ENCODE data around the gene DNM1.
"Not testable (repeated sequence)": the region's sequence is repeated elsewhere in the genome, so short reads cannot be mapped to it uniquely, and the experiment has no call there.

Gene DNM1

DNA sequence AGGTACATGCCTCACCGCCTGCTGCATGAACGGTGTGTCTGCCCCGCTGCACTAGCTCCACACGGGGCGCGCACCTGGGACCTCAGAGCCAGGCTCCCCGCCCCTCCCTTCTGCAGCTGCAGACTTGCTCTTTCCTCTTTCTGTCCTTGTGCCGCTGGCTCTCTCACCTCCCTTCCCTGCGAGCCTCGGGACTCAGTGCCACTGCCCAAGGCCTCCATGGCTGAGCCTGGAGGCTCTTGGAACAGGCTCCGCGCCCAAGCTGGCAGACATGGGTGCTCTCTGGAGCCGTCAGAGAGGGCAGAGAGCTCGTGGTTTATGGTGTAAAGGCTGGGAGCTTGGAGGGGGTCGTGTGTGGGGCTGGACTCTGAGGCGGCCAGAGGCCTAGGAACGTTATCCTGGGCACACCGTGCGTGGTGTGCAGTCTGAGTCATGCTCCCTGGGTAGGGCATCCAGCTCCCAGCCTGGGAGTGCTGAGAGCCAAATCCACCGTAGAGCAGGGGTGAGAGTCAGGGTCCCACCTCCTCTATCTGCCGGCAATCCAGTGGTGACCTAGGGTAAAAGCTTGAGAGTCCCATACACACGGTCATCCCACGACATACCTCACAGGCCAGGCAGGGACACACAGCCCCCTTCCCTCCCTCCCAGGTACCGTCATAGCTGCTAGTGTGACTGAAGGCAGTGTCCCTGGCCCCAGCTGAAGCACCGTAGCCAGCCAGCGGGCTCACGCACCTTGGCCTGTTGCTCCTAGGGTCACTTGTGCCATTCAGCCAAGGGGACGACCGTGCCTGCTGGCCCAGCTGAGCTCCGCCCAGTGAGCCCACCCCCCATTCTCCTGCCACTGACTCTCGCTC is 50.2 kb downstream of the DNM1 start:
- FAIRE-seq, result no peak

DNA sequence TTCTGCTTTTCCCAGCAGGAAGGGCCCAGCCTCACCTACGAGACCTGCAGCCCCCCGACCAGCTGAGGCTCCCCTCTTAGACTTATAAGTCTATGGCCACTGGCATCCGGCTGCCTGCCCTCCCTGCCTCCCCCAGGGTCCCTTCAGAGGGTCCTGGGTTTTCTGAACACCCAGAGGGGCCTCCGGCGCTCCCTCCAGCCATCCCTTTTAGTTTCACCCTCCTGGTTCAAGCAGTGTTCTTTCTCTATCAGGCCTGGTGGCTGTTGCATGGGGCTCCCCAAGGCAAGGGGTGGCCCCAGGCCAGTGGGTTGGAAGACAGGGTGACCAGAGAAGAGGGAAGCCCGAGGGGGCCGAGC is 50.8 kb downstream of the DNM1 start:
- FAIRE-seq, result no peak

DNA sequence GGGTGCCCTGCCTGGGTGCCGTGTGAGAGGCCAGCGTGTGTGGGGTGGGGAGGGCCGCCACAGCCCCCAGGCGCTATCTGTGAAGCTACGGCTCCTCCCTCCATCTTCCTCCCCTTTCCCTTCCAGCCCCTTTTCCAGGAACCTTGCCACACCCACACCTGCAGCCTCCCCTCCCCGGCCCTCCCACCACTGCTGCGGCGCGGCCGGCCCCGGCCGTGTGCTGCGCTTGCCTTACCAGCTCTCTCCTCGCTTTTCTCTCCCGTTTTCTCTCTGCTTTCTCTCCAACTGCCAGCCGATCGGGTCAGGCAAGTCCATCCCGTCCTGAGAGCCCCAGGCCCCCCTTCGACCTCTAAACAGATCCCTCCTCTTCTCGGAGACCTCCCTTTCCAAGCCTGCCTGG is 51.2 kb downstream of the DNM1 start:
- no peak for FAIRE-seq

DNA sequence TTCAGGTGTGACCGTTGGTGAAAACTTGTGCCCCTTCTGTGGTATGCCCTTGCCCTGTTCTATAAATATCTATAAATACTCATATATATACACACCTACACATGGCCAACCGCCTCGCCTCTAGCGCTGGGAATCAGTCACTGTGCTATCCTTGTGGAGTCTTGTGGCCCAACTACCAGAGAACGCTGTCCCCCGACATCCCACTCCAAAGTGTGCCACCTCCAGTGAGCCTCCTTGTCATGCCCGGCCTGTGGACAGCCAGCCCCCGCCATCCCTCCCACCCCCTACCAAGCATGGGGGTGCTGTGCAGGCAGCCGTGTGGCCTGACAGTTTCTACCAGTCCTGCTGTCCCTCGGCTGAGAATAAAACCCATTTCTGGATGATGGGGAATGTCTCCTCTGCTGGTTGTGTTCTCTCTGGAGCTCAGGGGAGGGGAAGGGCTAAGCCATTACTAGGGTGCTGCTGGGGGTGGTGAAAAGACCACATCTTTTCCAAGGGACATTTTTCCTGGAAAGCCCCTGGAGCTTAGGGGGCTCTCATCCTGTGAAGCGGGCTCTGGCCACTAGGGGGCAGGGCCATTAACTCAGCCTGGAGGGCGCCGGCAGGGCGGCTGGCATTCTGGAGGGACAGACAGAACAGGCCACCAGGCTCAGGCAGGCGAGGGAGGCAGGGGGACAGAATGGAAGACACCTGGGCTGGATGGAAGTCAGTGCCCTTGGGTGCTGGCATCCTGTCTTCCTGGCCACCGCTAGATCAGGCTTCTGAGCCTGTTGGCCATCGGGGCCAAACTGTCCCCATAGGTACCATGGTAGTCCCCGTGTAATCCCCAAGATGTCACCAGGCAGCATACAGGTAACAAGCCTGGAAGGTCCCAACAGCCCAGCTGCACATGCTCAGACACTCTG is 51.9 kb downstream of the DNM1 start:
- no peak for FAIRE-seq

DNA sequence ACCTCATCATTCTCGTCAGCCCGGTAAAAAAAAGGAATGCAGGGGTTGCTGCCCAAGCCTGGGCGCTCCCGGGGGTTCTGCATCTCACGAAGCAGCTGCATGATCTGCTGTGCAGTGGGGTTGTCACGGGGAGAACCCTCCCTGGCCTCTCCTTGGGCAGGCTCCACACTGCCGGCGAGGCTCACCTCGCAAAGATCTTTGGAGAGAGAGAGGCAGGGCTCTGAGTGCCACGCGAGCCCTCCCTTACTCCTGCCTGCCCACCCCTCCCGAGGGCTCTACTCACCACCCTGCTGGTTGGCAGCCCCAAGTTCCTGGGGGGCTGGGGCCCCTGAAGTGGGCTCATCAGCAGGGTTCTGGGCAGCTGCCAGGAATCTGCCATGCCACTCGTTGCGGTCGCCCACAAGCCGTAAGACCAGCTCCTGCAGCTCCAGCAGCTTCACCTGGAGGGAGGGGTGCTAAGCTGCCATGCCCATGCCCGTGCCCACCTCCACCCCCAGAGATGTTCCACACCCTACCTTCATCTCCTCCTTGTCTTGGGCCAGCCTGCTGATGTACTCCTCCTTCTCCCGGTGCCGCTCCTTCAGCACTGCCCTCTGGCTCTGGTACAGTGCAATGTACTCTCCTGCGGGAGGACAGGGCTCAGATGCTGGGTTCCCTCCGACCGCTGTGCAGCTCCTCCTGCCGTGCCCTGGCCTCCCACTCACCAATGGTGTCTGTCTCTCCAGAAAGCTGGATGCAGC is 54.1 kb downstream of the DNM1 start:
- no peak for FAIRE-seq

DNA sequence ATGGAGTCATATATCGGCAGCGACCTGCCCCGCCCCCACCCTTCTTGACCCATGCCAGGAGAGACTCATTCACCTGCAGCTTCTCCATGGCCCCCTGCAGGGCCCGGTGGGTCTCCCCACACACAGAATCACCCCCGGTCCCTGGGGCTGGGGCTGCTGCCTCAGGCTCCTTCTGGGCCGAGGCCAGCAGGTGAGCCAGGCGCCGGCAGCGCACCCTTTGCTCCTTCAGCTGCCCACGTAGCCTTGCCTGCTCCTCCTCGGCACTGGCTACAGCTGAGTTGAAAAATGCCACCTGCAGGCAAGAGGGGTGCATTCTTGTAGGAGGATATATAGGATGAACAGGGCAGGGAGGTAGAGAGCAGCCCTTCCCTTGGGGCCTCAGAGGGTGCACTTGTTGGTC is 54.7 kb downstream of the DNM1 start:
- FAIRE-seq, result no peak

DNA sequence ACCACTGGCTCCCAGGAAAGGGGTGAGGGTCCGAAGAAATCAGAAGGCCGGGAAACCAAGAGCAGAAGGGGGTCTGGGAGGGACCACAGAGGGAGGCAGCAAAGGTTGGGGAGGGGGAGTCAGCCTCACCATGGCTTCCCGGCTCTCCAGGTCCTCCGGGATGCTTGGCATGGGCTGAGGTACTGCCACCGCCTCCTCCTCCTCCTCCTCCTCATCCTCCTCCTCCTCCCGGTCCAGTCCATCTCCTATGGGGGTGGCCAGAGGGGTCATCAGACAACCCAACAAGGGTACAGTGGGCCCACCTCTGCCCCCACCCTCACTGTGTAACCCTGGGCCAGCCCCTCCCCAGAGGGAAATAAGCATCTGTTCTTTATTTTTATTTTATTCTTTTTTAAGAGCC is 55.1 kb downstream of the DNM1 start:
- FAIRE-seq, result no peak

DNA sequence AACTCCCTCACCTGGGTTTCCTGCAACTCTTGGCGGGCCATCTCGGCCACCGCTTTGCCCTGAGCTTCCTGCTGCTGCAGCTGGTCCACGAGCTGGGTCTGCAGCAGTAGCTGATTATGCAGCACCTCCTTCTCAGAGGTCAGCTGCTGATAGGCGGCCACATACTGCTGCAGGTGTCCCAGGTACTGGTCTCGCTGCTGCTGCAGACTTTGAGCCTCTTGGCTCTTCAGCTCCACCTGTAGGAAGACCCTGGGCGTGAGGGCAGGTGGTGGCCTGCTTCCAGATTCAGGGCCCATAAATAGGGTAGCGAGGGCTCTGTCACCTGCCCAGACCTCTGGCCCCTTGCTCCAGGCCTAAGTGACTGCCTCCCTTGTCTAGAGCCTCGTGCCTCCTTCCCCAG is 56.0 kb downstream of the DNM1 start:
- FAIRE-seq, result no peak

DNA sequence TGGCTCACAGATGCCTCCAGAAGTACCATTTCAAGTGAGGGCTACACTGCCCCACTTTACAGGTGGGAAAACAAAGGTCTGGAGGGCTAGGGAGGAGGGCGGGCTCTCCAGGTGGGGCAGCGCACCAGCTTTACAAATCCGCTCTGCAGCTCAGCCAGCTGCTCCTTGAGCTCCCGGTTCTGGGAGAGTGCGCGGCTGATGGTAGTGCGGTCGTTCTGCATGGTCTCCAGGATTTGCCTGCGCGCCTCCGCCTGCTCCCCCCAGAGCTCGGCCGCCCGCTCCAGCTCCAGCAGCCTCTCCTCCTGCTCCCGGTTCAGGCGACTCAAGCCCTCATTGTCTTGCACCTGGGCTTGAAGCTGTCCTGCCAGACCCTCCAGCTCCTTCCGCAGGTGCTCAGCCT is 57.2 kb downstream of the DNM1 start:
- FAIRE-seq, result no peak

DNA sequence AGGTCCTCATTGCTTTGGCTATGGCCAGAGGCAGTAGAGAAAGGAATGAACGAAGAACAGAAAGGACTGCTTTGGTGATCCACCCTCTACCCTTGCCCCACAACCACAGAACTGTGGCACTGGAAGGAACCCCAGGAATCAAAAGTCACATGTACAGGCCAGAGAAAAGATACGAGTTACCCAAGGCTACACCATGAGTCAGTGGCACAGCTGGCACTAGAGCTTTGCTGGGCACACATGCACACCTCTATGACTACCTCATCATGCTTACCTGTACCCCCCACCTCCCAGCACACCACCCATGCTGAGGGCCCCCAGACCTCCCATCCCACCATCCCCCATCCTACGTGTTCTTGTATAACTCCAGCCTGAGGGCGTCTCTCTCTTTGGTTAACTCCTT is 59.5 kb downstream of the DNM1 start:
- no peak for FAIRE-seq

DNA sequence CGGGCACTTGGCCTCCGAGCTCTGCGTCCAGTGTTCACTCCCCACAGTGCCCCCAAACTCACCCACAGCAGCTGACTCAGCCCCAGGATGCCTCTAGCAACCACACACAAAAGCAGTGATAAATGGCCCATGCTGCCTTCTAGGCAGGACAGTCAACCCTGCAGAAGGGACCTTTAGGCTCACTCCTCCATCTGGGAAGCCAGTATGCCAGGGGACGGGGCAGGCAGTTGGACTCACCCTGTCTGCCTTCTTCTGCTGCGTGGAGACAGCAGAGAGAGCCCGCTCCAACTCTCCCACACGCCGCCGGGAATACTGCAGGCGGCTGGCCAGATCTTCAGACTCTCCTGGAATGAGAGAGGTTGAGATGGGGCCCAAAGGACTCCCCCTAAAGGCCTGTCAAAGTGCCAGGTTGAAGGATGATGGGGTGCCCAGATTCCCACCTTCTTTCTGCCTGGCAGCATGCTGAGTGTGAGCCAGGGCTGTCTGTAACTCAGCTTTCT is 62.2 kb downstream of the DNM1 start:
- no peak for FAIRE-seq

DNA sequence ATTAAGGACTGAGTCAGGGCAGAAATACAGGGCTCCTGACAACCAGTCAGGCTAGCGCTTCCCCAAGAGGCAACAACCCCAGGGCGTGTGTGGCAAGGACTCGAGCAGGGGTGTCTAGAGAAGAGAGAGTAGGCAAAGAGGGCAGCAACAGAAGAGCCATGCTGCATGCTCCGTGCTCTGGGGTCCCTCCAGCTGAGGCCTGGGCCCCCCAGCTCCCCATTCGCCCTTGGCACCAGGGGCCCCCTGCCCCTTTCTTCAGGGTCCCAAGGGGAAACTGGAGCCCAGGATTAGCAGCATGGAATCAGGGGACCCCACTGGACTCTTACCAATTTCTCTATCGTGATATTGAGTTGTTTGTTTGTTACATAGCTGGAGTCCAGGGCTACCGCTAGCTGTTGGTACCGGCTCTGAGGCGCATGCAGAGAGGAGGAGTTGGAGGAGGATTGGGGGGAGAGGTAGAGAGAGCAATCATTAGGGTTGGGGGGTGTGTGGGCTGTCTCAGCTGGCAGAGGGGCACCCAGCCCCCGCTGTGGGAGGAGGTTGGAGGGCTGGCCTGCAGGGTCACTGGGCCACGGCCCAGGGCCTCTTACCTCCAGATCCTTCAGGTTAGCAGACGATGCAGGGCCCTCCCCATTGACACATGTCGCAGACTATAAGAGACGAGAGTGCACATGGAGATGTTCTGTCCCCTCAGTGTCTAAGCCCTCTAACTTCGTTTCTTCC is 63.9 kb downstream of the DNM1 start:
- FAIRE-seq, result no peak

DNA sequence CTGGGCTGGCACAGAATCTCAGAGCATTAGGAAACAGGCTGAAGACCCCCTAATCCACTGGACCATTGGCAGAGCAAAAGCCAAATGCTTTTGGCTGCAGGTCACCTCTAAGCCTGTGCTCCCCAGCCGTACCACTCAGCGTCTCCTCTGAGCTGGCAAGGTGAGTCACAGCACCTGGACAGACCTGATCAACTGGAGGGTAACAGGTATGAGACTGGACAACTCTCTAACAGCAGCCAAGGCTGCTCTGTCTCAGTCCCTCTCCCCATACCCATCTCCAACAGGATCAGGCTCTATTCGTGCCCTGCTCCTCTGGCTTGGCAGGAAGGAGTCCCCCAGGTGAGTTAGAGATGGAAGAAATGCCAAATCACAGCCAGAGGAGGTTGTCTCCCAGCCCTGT is 67.9 kb downstream of the DNM1 start:
- FAIRE-seq, result no peak

DNA sequence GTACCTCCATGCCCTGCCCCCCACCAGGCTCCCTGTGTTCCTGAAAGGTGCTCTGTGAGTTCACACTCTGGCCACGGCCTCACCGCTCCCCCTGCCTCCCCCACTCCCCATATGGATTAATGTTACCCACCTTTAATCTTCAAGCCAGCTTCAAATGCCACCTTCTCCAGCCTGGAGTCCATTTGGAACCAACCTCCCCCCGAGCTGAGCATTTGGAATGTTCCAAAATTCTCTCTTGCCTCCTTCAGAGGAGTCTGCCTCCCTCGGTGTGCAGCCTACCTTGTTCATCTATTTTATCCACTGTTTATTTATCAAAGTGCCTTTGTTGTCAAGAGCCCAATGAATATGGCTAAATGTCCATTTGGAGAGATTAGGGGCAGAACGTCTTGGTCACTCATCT is 68.3 kb downstream of the DNM1 start:
- FAIRE-seq, result no peak

DNA sequence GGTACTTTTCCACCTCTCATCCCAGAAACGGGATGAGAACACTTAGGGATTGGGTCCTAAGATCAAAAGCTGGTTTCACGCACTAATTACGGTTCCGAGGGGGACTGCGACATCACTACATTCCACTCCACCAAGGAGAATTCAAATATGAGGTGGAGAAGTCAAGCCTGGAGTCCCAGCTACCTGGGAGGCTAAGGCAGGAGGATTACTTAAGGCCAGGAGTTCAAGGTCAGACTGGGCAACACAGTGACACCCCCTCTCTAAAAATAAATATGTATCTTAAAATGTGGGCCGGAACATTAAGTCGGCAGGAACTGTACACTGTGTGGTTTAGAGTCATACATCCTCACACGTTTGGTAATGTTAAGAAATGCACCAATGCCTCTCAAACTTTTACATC is 71.1 kb downstream of the DNM1 start:
- no peak for FAIRE-seq

DNA sequence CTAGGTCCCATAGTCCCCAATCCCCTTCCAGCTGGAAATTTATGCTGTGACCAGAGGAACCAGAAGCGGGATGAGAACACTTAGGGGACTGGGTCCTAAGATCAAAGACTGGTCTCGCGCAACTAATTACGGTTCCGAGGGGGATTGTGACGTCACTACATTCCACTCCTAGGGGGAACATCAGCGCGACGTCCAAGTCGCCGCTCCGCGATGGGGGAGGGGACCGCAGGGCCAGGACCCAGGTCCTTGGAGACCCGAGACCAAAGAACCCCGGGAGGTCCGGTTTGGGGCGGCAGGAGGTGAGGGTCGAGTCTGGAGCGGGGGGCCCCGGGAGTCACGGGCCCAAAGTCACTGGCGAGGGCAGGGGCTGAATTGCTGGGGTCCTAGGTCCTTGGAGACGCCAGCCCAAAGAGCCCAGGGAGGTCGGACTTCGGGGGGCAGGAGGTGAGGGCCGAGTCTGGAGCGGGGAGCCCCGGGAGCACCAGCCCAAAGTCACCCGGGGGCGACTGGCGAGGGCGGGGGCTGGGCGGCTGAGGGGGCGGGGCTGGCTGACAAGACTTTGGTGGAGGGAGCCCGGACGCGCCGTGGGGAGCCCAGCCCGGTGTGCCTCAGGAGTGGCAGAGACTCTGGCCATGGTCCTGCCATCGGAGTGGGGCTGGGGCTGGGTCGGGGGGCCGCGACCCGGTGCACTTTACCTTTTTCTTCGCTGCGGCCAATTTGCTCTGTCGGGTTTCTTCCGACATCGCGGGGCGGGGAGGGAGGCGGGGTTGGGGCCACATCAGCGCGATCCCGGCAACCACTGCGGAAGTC is 72.2 kb downstream of the DNM1 start, which contains the start of gene GOLGA2:
TSS of gene GOLGA2 (minus strand) at position 810 of the 810 bp plus-strand sequence. CDS start at position 779, 31 bp downstream.
- FAIRE-seq, result no peak

DNA sequence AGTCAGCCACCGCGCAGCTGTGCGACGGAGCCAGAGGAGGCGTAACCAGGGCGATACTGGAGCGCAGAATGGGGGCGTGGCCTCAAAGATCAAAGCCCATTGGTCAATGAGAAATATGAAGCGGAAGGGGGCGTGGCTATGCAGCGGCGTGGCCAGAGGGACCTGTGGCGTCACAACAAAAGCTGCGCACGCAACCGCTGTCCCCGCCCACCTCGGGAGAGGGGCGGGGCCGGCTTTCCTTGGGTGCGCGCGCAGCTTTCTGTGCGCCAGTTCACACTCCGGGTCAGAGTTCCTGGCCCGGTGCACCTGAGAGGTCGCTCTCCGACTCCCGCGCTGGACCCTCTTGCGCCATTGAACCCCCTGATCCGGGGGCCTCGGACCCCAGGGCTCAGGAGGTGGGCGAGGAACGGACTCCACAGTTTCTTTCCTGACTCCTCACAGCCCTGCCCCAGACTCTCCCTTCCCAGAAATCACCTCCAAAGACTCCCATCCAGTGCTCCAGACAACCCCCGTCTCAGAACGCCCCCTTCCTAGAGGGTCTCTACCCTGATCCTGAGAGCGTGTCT is 72.9 kb downstream of the DNM1 start, which contains the start of gene SWI5:
TSS of gene SWI5 (plus strand) at position 269 of the 566 bp plus-strand sequence.
- FAIRE-seq, result peak; percentile 74

DNA sequence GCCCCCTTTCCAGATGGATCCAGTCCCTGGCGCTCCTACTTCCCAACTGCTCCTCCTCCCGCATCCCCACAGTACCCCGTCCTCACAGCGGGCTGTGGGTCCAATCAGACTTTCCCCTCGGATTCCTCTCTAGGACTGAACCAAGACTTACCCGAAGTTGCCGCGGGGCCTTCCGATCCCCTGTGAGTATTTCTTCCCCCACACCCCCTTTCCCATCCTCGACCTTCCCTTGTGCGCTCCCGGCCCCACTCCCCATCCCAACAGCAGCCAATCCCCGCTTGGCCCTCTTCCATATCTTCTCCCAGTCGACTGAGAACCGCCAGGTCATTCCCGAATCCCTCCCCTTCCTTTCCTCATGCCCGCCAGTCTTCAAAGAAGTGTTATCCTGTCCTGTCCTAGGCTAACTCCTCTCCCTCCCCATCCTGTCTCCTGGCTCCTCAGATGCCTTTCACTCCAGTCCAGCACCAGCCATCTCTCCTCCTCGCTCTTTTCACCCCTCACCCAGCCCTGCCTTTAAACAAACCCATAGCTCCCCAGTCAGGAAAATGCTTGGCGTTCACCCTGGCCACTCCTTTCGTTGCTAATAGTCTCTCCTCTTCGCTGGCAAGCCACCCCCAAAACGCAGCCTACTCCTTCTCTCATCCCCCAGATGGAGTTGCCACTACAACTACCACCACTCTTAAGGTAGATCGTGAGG is 73.5 kb downstream of the DNM1 start:
- FAIRE-seq, result no peak

DNA sequence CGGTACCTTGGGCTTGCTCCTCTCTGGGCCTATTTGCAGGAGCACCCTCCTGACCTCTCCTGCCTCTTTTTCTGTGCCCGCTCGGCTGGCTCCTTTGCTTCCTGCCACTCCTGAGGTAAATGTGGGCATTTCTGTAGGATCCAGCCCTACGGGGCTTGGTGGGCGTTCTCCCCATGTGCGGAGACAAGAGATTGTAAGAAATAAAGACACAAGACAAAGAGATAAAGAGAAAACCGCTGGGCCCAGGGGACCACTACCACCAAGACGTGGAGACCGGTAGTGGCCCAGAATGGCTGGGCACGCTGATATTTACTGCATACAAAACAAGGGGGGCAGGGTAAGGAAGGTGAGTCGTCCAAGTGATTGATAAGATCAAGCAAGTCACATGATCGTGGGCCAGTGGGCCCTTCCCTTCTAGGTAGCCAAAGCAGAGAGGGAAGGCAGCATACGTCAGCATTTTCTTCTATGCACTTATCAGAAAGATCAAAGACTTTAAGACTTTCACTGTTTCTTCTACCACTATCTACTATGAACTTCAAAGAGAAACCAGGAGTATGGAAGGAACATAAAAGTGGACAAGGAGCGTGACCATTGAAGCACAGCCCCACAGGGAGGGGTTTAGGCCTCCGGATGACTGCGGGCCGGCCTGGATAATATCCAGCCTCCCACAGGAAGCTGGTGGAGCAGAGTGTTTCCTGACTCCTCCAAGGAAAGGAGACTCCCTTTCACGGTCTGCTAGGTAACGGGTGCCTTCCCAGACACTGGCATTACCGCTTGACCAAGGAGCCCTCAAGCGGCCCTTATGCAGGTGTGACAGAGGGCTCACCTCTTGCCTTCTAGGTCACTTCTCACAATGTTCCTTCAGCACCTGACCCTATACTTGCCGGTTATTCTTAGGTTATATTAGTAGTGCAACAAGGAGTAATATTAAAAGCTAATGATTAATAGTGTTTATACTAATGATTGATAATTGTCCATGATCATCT is 76.2 kb downstream of the DNM1 start:
- FAIRE-seq, result not testable (repeated sequence)
